Adrenal gland (tissue), 19 donors: Measurements from ENCODE around the gene GABRA5. TPM values are rescaled to one million over a fixed set of nuclear protein-coding genes. Genes with fewer than 3 reads are reported as not detected.
"Not testable (repeated sequence)": the region's sequence is repeated elsewhere in the genome, so short reads cannot be mapped to it uniquely, and the experiment has no call there.

Source experiments
- DNase-seq, 7 donors: peaks; one replicate each; pipeline ENCODE4 v3.0.0-alpha.2; 2019 to 2020
- H3K27ac ChIP-seq, 5 donors: fragments of 200-600 bp; sonication (generic) in 4 of 5; 1 replicate in 3 of 5; 2 replicates in 2 of 5; pipeline versions ENCODE4 v1.5.1 to v1.8.0; 2016 to 2020; ENCODE audit warnings: mild to moderate bottlenecking in 1 of 5
- H3K27me3 ChIP-seq: fragments of 200-600 bp; 2 replicates; pipeline ENCODE4 v1.8.0; 2021
- H3K36me3 ChIP-seq, 2 donors: fragments of 200-600 bp; replicated peaks in 1 of 2; 1 replicate in 1 of 2; 2 replicates in 1 of 2; pipeline versions ENCODE4 v1.5.1 to v1.8.0; 2018 to 2022
- H3K4me1 ChIP-seq, 2 donors: fragments of 200-600 bp; replicated peaks in 1 of 2; 1 replicate in 1 of 2; 2 replicates in 1 of 2; pipeline versions ENCODE4 v1.5.1 to v1.8.0; 2018 to 2021
- H3K4me3 ChIP-seq, 4 donors: fragments of 200-600 bp; sonication (generic) in 3 of 4; one replicate each; pipeline ENCODE4 v1.5.1; 2016 to 2018
- H3K9me3 ChIP-seq, 3 donors: fragments of 200-600 bp; sonication (generic) in 1 of 3; replicated peaks in 1 of 3; 1 replicate in 2 of 3; 2 replicates in 1 of 3; pipeline versions ENCODE4 v1.5.1 to v1.8.0; 2016 to 2021
- CTCF ChIP-seq, 6 experiments: fragments of 450-650 bp in 4 of 6; fragments of 200-600 bp in 2 of 6; sonication (generic) in 1 of 6; IDR thresholded peaks; 1 replicate in 5 of 6; 2 replicates in 1 of 6; pipeline versions ENCODE4 v1.5.1 to v1.8.0; 2016 to 2021; ENCODE audit warnings: antibody characterized with exemption in 6 of 6, mild to moderate bottlenecking in 2 of 6, moderate library complexity in 1 of 6
- POLR2A ChIP-seq, 2 donors: fragments of 450-650 bp; IDR thresholded peaks; one replicate each; pipeline ENCODE4 v1.6.1; 2017; ENCODE audit warnings: antibody characterized with exemption in 2 of 2, mild to moderate bottlenecking in 2 of 2, moderate library complexity in 1 of 2
- WGBS, 4 donors: extraction: QIAGEN DNeasy Blood & Tissue Kit in 2 of 4; methylation state at CpG; one replicate each; pipeline versions ENCODE4 v1.1.5 to v1.1.7; 2013 to 2017; 5-methylcytosine and 5-hydroxymethylcytosine counted together
- intact Hi-C, 2 donors: fragments of 100-400 bp; cut with DNase I; formaldehyde crosslinking; loops; one replicate each; pipeline versions ENCODE4 v1.14.1 to v1.15.0; 2022 to 2023
- long read RNA-seq, 10 donors: library from polyadenylated mRNA in 3 of 10; unstranded in 2 of 10; stranded (forward) in 1 of 10; transcript quantifications; one replicate each; pipeline ENCODE4 v2.0.0 and lab custom pipeline, GENCODE V29; 2021 to 2026
- polyA plus RNA-seq, 3 donors: library from polyadenylated mRNA; stranded (reverse); fragments of 200-250 nt in 2 of 3; fragments of 350-450 nt in 1 of 3; fragmentation: Illumina TruSeq in 1 of 3; extraction: RNeasy Lipid Tissue Mini Kit (QIAGEN cat#74804) in 1 of 3; gene quantifications; one replicate each; pipeline ENCODE4 v1.2.3, GENCODE V29; 2013 to 2014
- total RNA-seq, 9 donors: library from RNA; depleted of rRNA in 4 of 9; stranded (reverse); fragments of >200 nt in 4 of 9; fragments of 120-200 nt in 1 of 9; fragmentation: NEBNext Ultra II Directional in 1 of 9; extraction: Animal tissue kit (Norgen Biotek cat#: 25700) in 1 of 9; gene quantifications; one replicate each; pipeline versions ENCODE4 v1.1.0 to v1.2.4, GENCODE V29; 2013 to 2023
- donor health status: healthy with polysubstance abuse.
- donor health status: Bipolar disorder and iron deficiency.
- donor health status: DM: yes; HTN: yes; CAD: no.
- donor health status: DM: no; HTN: no; CAD: no.
- donor health status: DM: no; HTN: no; CAD: no.
- donor health status: DM: yes; HTN: yes; CAD: no.

GABRA5 gene
- not detected for total RNA-seq
- under 1 TPM in 1 of 3 donors, not detected in 2; 0.11 TPM for polyA plus RNA-seq
- long read RNA-seq, donor 1 = 0 reads
- long read RNA-seq, donor 2 = 0 reads
- long read RNA-seq, donor 3 = 0 reads
- long read RNA-seq, donor 4 = 0 reads
- long read RNA-seq, donor 5 = 0 reads
- long read RNA-seq, donor 6 = 0 reads
- long read RNA-seq, donor 7 = 0 reads
- long read RNA-seq, donor 8 = 0 reads
- long read RNA-seq, donor 9 = 0 reads
- long read RNA-seq, donor 10 = 0 reads

- Histone ChIP-seq H3K4me1 (no peaks in the 10 kb centered on the region), H3K9me3 (no peaks in the 10 kb centered on the region), H3K27ac (no peak within 1 kb of the TSS), H3K36me3 (no peaks in the 10 kb centered on the region), H3K27me3 (peaks cover 38% of the 10 kb centered on the region), H3K4me3 (no peak within 1 kb of the TSS)
- TF ChIP-seq POLR2A (IDR thresholded peaks at IDR 0.05) = no peak
- TF ChIP-seq CTCF (IDR thresholded peaks at IDR 0.05) = no peak
- WGBS, 4 donors = 11 to 49% (median 15%) methylated on average over 14 to 63 of the region's 63 CpGs
- DNase-seq = peak in 1 of 7 donors; percentile 27
- intact Hi-C loops = loop anchor here in 1 of 2 donors (10.0 kb wide), 1 partner anchor 1362 kb away; no protein-coding TSS in a partner anchor
Measured at GRCh38 chr15:26866298-26867199, at the start of gene GABRA5. GABRA5 (plus strand) TSS chr15:26867062; CDS start chr15:26869249, 2,187 bp downstream.

GRCh38 chr15:26831191-26831590 is 35.7 kb upstream of the GABRA5 start:
- H3K36me3 ChIP-seq, H3K4me1 ChIP-seq, H3K27ac ChIP-seq, intact Hi-C loops, DNase-seq, H3K9me3 ChIP-seq, H3K27me3 ChIP-seq, H3K4me3 ChIP-seq: not testable (repeated sequence)
- WGBS, 4 donors = 84 to 96% (median 95%) methylated on average over 8 to 36 of the region's 36 CpGs; no CpG with 5 or more reads in 1 of the 4 donors

DNA sequence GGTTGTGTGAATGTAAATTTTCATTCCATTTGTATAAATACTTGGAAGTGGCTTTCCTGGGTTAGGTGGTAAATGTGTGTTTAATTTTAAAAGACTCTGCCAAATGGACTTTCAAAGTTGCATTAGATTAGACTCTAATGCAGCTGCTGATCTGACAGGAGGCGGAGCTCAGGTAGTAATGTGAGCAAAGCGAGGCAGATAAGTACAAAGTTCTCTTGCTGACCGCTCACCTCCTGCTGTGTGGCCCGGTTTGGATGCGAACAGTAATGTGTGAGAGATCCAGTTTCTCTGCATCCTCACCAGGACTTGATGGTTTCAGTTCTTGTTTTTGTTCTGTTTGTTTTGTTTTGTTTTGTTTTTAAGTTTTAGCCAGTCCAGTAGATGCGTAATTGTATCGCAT is 34.9 kb upstream of the GABRA5 start:
- Histone ChIP-seq H3K9me3 (no peaks in the 10 kb centered on the region), H3K27ac (no peak overlapping the region), H3K27me3 (no peaks in the 10 kb centered on the region), H3K36me3 (no peaks in the 10 kb centered on the region), H3K4me1 (no peaks in the 10 kb centered on the region), H3K4me3 (no peak overlapping the region)
- 88 to 95% (median 93%) methylated on average over 7 of the region's 7 CpGs for WGBS, 4 donors
- TF ChIP-seq POLR2A (IDR thresholded peaks at IDR 0.05) = no peak
- TF ChIP-seq CTCF (IDR thresholded peaks at IDR 0.05) = no peak
- intact Hi-C loops = no loop called here
- DNase-seq = no peak

DNA sequence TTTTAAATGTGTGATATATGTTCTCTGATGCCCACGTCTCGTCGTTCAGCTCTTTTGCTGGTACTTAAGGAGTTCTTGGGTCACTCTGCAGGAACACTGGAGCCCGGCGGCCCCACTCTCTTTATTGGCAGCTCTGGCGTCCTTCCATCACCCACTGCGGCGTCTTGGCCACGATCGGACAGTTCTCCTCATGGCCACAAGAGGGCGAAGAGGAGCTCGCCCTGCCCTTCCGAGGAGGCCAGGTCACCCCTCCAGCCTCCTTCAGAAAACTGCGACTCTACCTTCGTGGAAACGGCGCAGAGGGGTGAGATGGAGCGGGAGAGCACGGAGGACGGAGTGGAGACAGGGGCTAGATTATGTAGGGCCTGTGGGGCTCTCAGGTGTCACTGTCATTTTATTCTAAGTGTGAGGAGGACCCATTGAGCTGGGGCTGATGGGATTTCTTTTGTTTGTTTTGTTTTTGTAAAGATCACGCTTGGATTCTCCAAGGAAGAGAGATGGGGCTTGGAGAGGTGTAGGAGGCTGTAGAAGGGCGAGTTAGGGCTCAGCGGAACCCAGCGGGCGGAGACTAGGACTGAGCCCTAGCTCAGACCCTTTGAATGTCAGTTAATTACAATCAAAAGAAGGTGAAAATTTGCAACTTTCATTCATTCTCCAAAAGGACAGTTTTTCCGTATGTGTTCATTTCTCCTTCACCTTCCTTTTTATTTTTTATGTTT is 28.0 kb upstream of the GABRA5 start:
- H3K36me3 ChIP-seq = no peaks in the 10 kb centered on the region
- H3K27ac ChIP-seq = no peak overlapping the region
- no peak overlapping the region for H3K4me3 ChIP-seq
- no peaks in the 10 kb centered on the region for H3K4me1 ChIP-seq
- no peaks in the 10 kb centered on the region for H3K9me3 ChIP-seq
- WGBS, 4 donors = 52 to 78% (median 60%) methylated on average over 26 of the region's 26 CpGs
- H3K27me3 ChIP-seq = peaks cover 7% of the 10 kb centered on the region
- no peak for DNase-seq
- TF ChIP-seq CTCF (IDR thresholded peaks at IDR 0.05) = peak in 3 of 6 experiments; percentile 19 to 51 (median 33)
- no peak for TF ChIP-seq POLR2A (IDR thresholded peaks at IDR 0.05)
- intact Hi-C loops = no loop called here
